Neural cell (in vitro differentiated cells): Measurements from ENCODE around the gene KIFC3. TPM values are rescaled to one million over a fixed set of nuclear protein-coding genes. Genes with fewer than 3 reads are reported as not detected.

Source experiments
- H2AFZ ChIP-seq: fragments of 200-600, 300-800 bp; sonication (generic), shearing (Covaris generic); 2 replicates; pipeline ENCODE4 v1.6.0; 2014; ENCODE audit warnings: low read depth, mild to moderate bottlenecking, antibody characterized with exemption, low read length, moderate library complexity
- H3F3A ChIP-seq: fragments of 200-600 bp; shearing (Covaris generic); 2 replicates; pipeline ENCODE4 v1.6.1; 2016; ENCODE audit warnings: mild to moderate bottlenecking, moderate library complexity, mixed read lengths, antibody characterized with exemption, low read length; ENCODE audit not compliant: insufficient read depth, poor library complexity, severe bottlenecking
- H3K27ac ChIP-seq: fragments of 200-600, 300-800 bp; sonication (generic), shearing (Covaris generic); 2 replicates; pipeline ENCODE4 v1.5.1; 2014; ENCODE audit warnings: mild to moderate bottlenecking, low read length, moderate library complexity
- H3K27me3 ChIP-seq: fragments of 300-800, 200-600 bp; sonication (generic), shearing (Covaris generic); 2 replicates; pipeline ENCODE4 v1.6.0; 2014; ENCODE audit warnings: mild to moderate bottlenecking, low read depth, low read length, moderate library complexity; ENCODE audit not compliant: insufficient read depth
- H3K36me3 ChIP-seq: fragments of 300-800, 200-600 bp; sonication (generic), shearing (Covaris generic); 2 replicates; pipeline ENCODE4 v1.5.1; 2014; ENCODE audit warnings: mild to moderate bottlenecking, antibody characterized with exemption, low read length, moderate library complexity; ENCODE audit not compliant: insufficient read depth
- H3K4me2 ChIP-seq: fragments of 300-800, 200-600 bp; sonication (generic), shearing (Covaris generic); 2 replicates; pipeline ENCODE4 v1.6.0; 2014; ENCODE audit warnings: mild to moderate bottlenecking, low read length
- H3K4me3 ChIP-seq: fragments of 300-800, 200-600 bp; sonication (generic), shearing (Covaris generic); 2 replicates; pipeline ENCODE4 v1.5.1; 2014; ENCODE audit warnings: mild to moderate bottlenecking, low read length, moderate library complexity
- H3K79me2 ChIP-seq: fragments of 200-600 bp; shearing (Covaris generic); replicated peaks from 2 replicates; pipeline ENCODE4 v1.6.0; 2014; ENCODE audit warnings: mild to moderate bottlenecking, low read length, moderate library complexity; ENCODE audit not compliant: insufficient read depth
- H3K9ac ChIP-seq: fragments of 300-800, 200-600 bp; sonication (generic), shearing (Covaris generic); 2 replicates; pipeline ENCODE4 v1.6.1; 2016; ENCODE audit warnings: mild to moderate bottlenecking, low read length, mixed read lengths
- H3K9me2 ChIP-seq: fragments of 200-600 bp; shearing (Covaris generic); 2 replicates; pipeline ENCODE4 v1.6.1; 2016; ENCODE audit warnings: mild to moderate bottlenecking, low read length, mixed read lengths; ENCODE audit not compliant: insufficient read depth
- H3K9me3 ChIP-seq: fragments of 200-600, 300-800 bp; sonication (generic), shearing (Covaris generic); 2 replicates; pipeline ENCODE4 v1.6.1; 2016; ENCODE audit warnings: mild to moderate bottlenecking, mixed run types, low read length, moderate library complexity, mixed read lengths
- H4K20me1 ChIP-seq: fragments of 200-600 bp; shearing (Covaris generic); 2 replicates; pipeline ENCODE4 v1.6.1; 2016; ENCODE audit warnings: mild to moderate bottlenecking, mixed run types; ENCODE audit not compliant: insufficient read depth
- CTCF ChIP-seq: fragments of 450-650 bp; IDR thresholded peaks from 2 replicates; pipeline ENCODE4 v1.5.1; 2014; ENCODE audit warnings: antibody characterized with exemption, mild to moderate bottlenecking, moderate library complexity; ENCODE audit not compliant: poor library complexity, severe bottlenecking
- EP300 ChIP-seq: fragments of 450-650 bp; conservative IDR thresholded peaks from 2 replicates; pipeline ENCODE4 v1.6.1; 2014; ENCODE audit warnings: antibody characterized with exemption, mild to moderate bottlenecking, moderate library complexity; ENCODE audit not compliant: poor library complexity, severe bottlenecking
- EZH2 ChIP-seq: fragments of 200-600, 300-800 bp; shearing (Covaris generic), sonication (generic); IDR thresholded peaks from 2 replicates; pipeline ENCODE4 v1.6.1; 2014; ENCODE audit warnings: antibody characterized with exemption, low read length, borderline replicate concordance, mild to moderate bottlenecking; ENCODE audit not compliant: insufficient read depth, poor library complexity, severe bottlenecking
- MXI1 ChIP-seq: fragments of 450-650 bp; conservative IDR thresholded peaks from 2 replicates; pipeline ENCODE4 v1.6.1; 2014; ENCODE audit warnings: antibody characterized with exemption, mild to moderate bottlenecking; ENCODE audit not compliant: poor library complexity, severe bottlenecking
- POLR2AphosphoS5 ChIP-seq: IDR thresholded peaks from 2 replicates; pipeline ENCODE4 v1.6.1; 2012
- RAD21 ChIP-seq: fragments of 450-650 bp; conservative IDR thresholded peaks from 2 replicates; pipeline ENCODE4 v1.6.1; 2014; ENCODE audit warnings: antibody characterized with exemption, mild to moderate bottlenecking, moderate library complexity
- REST ChIP-seq: IDR thresholded peaks from 2 replicates; pipeline ENCODE4 v1.6.1; 2012; ENCODE audit warnings: borderline replicate concordance
- SMC3 ChIP-seq: fragments of 450-650 bp; conservative IDR thresholded peaks from 2 replicates; pipeline ENCODE4 v1.6.1; 2014; ENCODE audit warnings: antibody characterized with exemption, mild to moderate bottlenecking, moderate library complexity; ENCODE audit not compliant: poor library complexity
- TAF1 ChIP-seq: IDR thresholded peaks from 2 replicates; pipeline ENCODE4 v1.6.1; 2012; ENCODE audit warnings: low read depth
- polyA plus RNA-seq: library from polyadenylated mRNA; depleted of rRNA; stranded (reverse); fragments of >200 nt; gene quantifications from 2 replicates; pipeline ENCODE4 v1.2.3, GENCODE V29; 2014

Gene KIFC3
- polyA plus RNA-seq, 1 donor from 2014 or later, result 29.7 TPM

- Histone ChIP-seq H2AFZ (no peak overlapping the region), H3K4me3 (no peak overlapping the region), H4K20me1 (no peaks in the 10 kb centered on the region), H3K27ac (no peak overlapping the region), H3K9me2 (no peaks in the 10 kb centered on the region), H3K36me3 (no peaks in the 10 kb centered on the region), H3K4me2 (no peak overlapping the region), H3K9me3 (no peaks in the 10 kb centered on the region), H3K27me3 (no peaks in the 10 kb centered on the region), H3K79me2 (no peaks in the 10 kb centered on the region), H3F3A (no peaks in the 10 kb centered on the region), H3K9ac (no peak overlapping the region)
- TF ChIP-seq MXI1 (no peak), TAF1 (no peak), CTCF (no peak), RAD21 (no peak), SMC3 (no peak), POLR2AphosphoS5 (no peak), EZH2 (no peak), EP300 (no peak), REST (no peak)
Measured at GRCh38 chr16:57757883-57758282, 44.4 kb downstream of the KIFC3 start.

- no peaks in the 10 kb centered on the region for H3K79me2 ChIP-seq
- no peak overlapping the region for H3K9ac ChIP-seq
- H3K27me3 ChIP-seq, result no peaks in the 10 kb centered on the region
- H3F3A ChIP-seq, result no peaks in the 10 kb centered on the region
- no peaks in the 10 kb centered on the region for H3K9me2 ChIP-seq
- no peak overlapping the region for H3K4me3 ChIP-seq
- H2AFZ ChIP-seq, result no peak overlapping the region
- H3K4me2 ChIP-seq, result no peak overlapping the region
- H3K27ac ChIP-seq, result no peak overlapping the region
- no peaks in the 10 kb centered on the region for H3K36me3 ChIP-seq
- peak; percentile 80 for TF ChIP-seq CTCF
- no peak for TF ChIP-seq EZH2
- peak; percentile 83 for TF ChIP-seq SMC3
- no peak for TF ChIP-seq EP300
- TF ChIP-seq REST, result no peak
- TF ChIP-seq MXI1, result no peak
- peak; percentile 77 for TF ChIP-seq RAD21
- no peak for TF ChIP-seq TAF1
- TF ChIP-seq POLR2AphosphoS5, result no peak
- no peaks in the 10 kb centered on the region for H3K9me3 ChIP-seq
- H4K20me1 ChIP-seq, result no peaks in the 10 kb centered on the region
Measured at GRCh38 chr16:57757326-57757786, 44.9 kb downstream of the KIFC3 start.
